ENCODE measurements around the gene C1D.
"Not testable (repeated sequence)": the region's sequence is repeated elsewhere in the genome, so short reads cannot be mapped to it uniquely, and the experiment has no call there.

DNA sequence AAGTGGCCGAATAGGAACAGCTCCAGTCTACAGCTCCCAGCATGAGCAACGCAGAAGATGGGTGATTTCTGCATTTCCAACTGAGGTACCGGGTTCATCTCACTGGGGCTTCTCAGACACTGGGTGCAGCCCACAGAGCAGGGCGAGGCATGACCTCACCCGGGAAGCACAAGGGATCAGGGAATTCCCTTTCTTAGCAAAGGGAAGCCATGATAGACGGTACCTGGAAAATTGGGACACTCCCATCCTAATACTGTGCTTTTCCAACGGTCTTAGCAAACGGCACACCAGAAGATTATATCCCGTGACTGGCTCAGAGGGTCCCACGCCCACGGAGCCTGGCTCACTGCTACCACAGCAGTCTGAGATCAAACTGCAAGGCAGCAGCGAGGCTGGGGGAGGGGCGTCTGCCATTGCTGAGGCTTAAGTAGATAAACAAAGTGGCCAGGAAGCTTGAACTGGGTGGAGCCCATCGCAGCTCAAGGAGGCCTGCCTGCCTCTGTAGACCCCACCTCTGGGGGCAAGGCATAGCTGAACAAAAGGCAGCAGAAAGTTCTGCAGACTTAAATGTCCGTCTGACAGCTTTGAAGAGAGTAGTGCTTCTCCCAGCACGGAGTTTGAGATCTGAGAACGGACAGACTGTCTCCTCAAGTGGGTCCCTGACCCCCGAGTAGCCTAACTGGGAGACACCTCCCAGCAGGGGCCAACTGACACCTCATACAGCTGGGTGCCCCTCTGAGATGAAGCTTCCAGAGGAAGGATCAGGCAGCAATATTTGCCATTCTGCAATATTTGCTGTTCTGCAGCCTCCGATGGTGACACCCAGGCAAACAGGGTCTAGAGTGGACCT lies 1.2 kb upstream of the C1D start:
- TF ChIP-seq POLR2A, POLR2AphosphoS5 (IDR thresholded peaks at IDR 0.05): not testable (repeated sequence)
- TF ChIP-seq, protein P1, sequence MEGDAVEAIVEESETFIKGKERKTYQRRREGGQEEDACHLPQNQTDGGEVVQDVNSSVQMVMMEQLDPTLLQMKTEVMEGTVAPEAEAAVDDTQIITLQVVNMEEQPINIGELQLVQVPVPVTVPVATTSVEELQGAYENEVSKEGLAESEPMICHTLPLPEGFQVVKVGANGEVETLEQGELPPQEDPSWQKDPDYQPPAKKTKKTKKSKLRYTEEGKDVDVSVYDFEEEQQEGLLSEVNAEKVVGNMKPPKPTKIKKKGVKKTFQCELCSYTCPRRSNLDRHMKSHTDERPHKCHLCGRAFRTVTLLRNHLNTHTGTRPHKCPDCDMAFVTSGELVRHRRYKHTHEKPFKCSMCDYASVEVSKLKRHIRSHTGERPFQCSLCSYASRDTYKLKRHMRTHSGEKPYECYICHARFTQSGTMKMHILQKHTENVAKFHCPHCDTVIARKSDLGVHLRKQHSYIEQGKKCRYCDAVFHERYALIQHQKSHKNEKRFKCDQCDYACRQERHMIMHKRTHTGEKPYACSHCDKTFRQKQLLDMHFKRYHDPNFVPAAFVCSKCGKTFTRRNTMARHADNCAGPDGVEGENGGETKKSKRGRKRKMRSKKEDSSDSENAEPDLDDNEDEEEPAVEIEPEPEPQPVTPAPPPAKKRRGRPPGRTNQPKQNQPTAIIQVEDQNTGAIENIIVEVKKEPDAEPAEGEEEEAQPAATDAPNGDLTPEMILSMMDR (IDR thresholded peaks at IDR 0.05 in 8 of 11, conservative IDR thresholded peaks at IDR 0.05 in 3 of 11), result not testable (repeated sequence)

Data from spleen (tissue), 7 donors.